GM20431 (cell line): ENCODE data around the gene PPP1R37.

Experiments
- in situ Hi-C: fragments of 300-500 bp; cut with MseI, MboI; formaldehyde crosslinking; loops from one replicate; pipeline ENCODE4 v1.15.0; 2020; ENCODE audit warnings: low sequenced_read_pairs; ENCODE audit not compliant: unreplicated experiment

The PPP1R37 gene

DNA sequence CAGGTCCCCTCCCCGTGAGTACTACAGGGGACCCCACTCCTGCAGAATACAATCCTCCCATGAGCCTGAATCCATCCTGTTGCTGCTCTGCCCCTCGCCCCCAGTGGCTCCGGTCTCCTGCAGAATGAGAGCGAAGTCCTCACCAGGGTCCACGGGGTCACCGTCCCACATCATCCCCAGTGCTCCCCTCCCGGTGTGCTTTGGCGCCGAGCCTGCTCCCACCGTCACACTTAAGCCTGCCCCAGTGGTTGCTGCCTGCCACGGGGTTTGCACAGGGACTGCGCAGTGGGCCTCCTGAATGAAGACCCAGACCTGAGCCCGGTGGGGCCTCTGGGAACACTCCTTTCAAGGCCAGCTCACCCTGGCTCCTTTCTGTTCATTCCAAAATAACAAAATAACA, 37.3 kb downstream of the PPP1R37 start:
- in situ Hi-C loops, result no loop called here

GRCh38 chr19:45130888-45131615, 38.1 kb downstream of the PPP1R37 start:
- in situ Hi-C loops, result no loop called here

DNA sequence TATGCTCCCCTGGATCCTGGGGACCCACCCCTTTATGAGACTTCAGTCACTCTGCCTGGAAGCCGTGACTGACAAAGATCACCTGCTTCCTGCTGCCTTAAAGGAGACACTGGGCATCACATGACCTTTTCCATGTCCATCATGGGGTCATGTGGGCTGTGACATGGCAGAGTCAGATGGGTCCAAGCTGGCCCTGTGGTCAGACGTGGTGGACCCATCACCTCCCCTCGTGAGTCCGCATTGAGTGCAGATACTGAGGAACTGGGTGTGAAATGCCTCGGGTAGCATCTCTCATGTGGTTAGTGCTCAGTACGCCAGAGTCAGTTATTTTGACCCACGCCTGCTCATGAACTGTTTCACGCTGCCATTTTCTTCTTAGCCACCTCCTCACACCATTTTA, 40.7 kb downstream of the PPP1R37 start:
- in situ Hi-C loops, result no loop called here

- in situ Hi-C loops, result no loop called here
Observed at GRCh38 chr19:45135176-45135885, 42.4 kb downstream of the PPP1R37 start.

GRCh38 chr19:45136507-45137178, 43.7 kb downstream of the PPP1R37 start:
- in situ Hi-C loops, result no loop called here

GRCh38 chr19:45137179-45137761, 44.3 kb downstream of the PPP1R37 start:
- in situ Hi-C loops, result no loop called here

DNA sequence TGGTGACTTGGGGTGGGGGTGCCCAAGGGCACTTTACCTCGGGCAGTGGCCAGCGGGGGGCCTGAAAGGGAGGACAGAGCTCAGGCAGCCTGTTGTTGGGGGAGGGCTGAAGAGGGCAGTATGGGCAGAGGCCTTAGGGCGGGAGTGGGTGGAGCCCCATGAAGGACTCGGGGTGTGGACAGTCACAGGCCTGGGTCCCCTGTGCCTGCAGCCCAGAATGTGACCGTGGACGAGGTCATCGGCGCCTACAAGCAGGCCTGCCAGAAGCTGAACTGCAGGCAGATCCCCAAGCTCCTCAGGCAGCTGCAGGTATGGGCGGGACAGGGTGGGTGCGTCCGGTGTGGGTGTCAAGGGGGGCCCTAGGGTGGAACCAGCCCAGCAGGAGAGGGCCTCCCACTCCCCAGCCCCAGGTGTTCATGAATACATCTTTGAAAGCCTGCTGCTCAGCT, 45.3 kb downstream of the PPP1R37 start:
- in situ Hi-C loops, result no loop called here

DNA sequence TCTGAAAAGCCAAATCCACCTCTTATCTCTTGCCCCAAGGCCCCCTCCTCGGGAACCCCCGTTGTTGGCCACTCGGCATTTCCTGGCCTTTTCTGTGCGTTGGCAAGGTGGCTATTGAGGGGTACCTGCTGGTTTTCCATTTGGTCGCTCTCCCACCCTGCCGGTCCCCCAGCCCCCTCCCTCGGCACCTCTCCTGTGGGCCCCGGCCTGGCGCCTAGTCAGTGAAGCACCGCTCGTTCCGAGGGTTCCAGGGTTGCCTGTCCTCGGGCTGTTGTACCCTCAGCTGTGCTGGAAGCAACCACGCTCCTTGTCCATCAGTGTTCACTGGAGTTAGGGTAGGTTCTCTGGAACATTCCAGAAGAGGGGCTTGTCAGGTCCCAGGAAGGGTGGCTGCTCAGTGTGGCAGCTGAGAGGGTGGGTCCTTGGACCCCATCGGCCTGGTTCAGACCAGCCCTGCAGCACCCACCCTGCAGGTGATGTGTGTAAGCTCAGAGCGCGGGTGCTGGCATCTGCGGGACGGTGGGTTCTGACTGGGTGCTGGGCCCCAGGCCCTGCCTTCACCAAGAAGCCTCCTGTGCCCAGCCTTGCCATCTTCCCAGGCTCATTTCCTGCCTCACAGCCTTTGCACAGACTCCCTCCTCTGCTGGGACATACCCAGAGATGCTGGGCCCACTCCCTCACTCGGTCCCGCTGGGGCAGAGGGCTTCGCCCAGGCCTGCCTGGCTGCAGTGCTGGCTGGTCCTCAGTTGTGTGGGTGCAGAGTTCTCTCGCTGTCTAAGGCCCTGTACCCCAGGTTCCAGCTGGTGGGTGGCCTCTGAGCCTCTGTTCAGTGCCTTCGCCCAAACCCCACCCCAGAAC, 46.5 kb downstream of the PPP1R37 start:
- in situ Hi-C loops, result no loop called here

DNA sequence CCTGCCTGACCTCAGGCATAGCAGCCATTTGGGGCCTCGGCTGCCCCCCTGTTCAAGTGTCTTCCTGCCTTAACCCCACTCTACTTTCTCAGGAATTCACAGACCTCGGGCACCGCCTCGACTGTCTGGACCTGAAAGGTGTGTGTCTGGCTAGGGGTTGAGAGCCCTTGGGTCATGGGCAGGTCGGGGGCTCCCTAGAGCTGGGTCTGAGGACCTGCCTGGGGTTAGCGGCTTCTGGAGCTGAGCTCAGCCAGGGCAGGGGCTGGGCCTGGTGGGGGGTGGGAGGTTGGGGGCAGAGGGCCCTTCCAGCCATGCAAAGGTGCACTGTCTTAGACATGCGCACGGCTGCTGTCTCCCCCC, 47.1 kb downstream of the PPP1R37 start:
- in situ Hi-C loops, result no loop called here

- in situ Hi-C loops, result no loop called here
Observed at GRCh38 chr19:45140533-45140932, 47.6 kb downstream of the PPP1R37 start.

- in situ Hi-C loops, result no loop called here
Observed at GRCh38 chr19:45141203-45141900, 48.4 kb downstream of the PPP1R37 start.

DNA sequence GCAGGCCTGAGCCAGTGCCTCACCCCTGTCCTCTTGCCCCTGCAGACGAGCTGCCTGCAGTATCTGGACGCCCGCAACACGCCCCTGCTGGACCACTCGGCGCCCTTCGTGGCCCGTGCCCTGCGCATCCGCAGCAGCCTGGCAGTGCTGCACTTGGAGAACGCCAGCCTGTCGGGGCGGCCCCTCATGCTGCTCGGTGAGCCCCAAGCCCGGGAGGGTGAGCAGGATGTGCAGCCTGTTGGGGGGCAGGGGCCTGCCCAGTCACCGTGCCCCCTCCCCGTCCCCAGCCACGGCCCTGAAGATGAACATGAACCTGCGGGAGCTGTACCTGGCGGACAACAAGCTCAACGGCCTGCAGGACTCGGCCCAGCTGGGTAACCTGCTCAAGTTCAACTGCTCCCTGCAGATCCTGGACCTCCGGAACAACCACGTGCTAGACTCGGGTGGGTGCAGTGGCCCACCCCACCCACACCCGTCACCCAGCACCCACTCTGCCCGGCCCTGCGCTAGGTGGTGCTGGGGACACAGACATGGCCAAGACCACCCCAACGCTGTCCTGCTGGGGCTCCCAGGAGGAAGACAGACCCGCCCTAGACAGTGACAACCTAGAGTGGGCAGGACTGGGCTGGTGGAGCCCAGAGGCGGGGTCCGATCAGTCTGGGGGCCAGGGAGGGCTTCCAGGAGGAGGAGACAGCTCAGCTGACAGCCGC, 49.2 kb downstream of the PPP1R37 start:
- in situ Hi-C loops, result no loop called here

- in situ Hi-C loops, result no loop called here
Observed at GRCh38 chr19:45142726-45143110, 49.7 kb downstream of the PPP1R37 start.

GRCh38 chr19:45144431-45145269, 51.7 kb downstream of the PPP1R37 start:
- in situ Hi-C loops, result no loop called here

DNA sequence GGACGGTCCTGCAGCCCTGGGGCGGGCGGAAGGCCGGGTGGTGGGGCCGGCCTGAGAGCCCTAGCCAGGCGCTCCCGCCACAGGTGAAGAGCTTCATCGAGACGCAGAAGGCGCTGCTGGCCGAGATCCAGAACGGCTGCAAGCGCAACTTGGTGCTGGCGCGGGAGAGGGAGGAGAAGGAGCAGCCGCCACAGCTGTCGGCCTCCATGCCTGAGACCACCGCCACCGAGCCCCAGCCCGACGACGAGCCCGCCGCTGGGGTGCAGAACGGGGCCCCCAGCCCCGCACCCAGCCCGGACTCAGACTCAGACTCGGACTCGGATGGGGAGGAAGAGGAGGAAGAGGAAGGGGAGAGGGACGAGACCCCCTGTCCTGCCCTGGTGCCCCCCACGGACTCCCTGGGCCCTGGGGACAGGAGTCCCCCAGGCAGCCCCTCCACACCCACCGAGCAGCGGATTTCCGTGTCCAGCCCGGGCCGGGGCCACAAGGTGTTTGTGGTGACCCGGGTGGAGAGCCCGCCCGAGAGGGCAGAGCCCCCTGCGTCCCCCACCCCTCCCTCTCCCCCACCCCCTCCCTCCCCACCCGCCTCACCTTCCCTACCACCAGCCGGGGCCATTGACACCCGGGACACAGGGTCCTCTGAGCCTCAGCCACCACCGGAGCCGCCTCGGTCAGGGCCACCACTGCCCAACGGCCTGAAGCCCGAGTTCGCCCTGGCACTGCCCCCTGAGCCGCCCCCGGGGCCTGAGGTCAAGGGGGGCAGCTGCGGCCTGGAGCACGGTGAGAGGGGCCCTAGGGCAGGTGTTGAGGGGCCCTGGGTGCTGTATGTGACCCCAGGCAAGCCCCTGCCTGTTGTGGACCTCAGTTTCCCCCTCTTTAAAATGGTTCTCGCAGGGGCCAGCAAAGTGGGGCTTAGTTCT, 52.6 kb downstream of the PPP1R37 start:
- in situ Hi-C loops, result no loop called here

DNA sequence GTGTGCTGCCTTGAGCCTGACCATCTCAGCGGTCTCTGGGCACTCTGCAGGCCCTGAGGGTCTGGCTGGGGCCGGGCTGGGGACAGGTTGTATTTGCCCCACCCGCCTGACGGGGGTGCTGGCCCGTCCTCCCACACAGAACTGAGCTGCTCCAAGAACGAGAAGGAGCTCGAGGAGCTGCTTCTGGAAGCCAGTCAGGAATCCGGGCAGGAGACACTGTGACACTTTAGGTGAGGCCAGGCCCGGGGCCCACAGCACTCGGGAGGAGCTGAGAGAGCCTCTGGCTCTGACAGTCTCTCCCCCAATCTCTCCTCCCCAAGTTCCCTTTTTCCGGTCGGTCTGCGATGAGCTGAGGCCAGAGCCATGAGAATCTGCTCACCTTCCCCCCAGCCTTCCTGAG, 53.3 kb downstream of the PPP1R37 start:
- in situ Hi-C loops, result no loop called here

DNA sequence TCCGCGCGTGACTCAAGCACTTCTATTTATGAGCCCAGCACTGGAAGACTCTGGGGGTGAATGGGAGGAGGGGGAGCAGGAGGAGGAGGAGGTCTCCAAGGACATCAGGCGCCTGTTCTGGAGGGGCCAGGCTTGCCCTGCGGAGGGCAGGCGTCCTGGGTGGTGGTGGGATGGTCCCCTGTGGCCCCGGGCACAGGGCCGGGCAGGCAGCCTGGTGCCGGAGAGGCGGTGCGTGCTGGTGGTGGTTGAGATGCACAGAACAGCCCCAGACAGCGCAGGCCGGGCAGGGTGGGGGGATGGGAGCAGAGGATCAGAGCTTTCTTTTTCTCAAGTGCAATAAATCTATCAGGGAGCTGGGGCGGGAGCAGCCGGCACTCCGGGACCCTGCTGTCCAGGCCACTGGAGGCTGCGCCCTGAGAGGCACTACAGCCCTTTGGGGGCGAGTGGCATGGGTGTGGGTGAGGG, 53.8 kb downstream of the PPP1R37 start:
- in situ Hi-C loops, result no loop called here
